ENCODE data around the gene NEDD4.
A peak's percentile ranks its signal among the peaks of the same experiment; 100 is the strongest.
"Not testable (repeated sequence)": the region's sequence is repeated elsewhere in the genome, so short reads cannot be mapped to it uniquely, and the experiment has no call there.

Gene NEDD4

DNA sequence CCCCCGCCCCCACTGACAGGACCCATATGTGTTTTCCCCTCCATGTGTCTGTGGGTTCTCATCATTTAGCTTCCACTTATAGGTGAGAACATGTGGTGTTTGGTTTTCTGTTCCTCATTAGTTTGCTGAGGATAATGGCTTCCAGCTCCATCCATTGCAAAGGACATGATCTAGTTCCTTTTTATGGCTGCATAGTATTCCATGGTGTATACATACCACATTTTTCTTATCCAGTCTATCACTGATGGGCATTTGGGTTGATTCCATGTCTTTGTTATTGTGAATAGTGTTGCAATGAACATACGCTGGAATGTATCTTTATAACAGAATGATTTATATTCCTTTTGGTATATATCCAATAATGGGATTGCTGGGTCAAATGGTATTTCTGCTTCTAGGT lies 171.7 kb downstream of the NEDD4 start:
- FAIRE-seq = not testable (repeated sequence)

DNA sequence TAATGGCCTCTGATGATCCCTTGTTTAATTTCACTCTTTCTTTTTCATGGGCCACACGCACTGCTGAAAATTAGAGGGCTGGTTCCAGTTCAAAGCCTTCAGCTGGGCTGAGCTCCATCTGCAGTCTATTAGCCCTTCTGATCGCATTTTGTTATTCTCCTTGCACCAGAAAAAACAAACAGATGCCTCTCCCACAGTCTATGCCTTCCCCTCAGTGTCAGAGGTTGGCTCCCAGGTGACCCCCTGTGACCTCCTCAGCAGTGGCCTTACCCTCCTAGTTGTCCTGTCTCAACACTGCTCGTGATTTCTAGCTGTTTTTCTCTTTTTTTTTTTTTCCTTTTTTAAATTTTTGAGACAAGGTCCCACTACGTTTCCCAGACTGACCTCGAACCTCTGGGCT lies 173.4 kb downstream of the NEDD4 start:
- FAIRE-seq = no peak

DNA sequence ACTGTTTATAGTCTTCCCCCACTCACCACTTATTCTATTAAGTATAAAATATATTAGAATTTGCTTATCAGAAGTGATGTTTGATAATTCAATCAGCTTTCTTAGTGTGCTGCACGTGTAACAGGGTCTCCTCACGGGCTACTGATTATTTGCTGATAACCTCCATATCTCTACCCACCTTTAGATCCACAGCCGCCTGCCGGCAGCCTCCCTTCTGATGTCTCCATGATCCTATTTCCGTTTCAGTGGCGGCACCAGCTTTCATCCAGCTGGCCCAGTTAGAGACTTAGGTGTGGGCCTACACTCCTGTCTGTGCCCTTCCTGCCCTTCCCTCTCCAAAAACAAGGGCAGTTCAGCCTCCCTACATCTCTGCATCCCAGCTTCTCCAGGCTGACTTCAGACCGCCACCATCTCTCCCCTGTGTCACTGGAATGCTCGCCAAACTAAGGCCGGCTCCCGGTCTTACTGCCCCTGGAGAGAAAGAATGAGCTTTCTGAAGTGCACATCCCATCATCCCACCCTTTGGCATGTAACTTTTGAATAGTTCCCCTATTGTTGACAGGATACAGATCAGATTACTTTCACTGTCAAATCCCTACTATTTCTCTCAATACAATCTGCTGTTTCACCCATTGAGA lies 173.9 kb downstream of the NEDD4 start:
- FAIRE-seq = no peak

DNA sequence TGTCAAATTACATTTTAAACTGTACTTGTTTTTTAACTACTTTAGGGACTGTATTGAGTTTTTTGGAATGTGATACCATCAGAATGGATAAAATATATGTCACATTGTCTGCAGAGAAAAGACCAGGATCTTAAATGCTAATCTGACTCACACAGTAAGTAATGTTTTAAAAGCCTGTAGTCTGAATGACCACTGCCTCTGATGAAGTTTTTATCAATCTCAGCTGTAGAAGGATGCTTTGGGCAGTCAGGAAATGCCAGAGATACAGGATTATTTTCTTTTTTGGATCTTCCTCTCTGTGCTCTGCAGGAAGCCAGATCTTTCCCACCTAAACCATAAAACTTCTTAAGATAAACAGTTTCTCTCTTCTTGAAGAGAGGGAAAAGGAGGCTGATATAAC lies 177.4 kb downstream of the NEDD4 start:
- no peak for FAIRE-seq

DNA sequence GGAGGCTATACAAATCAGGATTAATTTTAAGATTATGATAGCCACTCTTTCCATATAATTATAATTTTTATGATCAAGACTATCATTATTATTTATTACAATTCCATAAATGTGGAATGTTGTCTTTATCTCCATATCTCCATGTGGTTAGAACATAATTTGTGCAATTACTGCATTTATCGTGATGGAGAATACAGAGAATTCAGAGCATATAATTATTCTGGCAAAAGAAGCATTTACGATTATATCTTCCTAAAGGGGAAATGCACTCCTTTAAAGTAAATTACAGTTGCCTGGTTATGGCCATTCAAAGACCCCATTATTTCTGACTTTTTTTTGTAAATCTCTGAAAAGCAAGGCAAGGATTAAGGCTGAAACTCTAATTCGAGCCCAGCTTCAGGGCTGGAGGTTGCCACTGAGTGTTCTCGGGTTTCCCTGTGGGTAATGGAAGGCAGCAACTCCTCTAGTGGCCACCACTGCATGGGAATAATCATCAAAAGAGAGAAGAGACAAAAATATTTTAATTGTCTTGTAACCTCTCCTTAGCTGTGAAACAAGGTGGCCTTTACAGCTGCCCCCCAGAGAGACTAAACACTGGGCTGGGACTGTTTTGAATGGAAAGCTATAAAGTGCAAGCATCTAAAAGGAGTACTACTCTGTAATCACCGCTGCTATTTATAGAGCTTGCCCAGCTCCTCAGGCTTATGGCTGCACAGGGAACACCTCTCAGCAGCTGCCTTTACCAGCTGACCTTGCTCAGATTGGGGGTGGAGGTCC lies 190.6 kb downstream of the NEDD4 start:
- no peak for FAIRE-seq

DNA sequence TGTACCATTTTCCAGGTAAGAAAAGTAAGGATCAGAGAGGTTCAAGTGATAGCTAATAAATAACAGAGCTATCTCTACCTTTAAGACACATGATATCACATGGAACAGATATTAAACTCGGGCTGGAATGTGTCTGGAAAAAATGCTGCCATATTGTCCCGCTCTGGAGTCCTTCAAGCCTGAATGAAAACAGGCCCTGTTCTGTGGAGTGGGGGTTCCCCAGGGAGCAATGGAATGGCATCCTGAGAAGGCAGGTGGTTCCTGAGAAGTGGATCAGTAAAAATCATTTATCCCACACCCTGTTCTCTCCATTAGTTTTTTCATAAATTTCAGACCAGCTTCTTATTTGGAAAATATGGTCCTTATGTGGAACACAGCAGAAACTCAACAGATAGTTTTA lies 193.2 kb downstream of the NEDD4 start:
- no peak for FAIRE-seq

DNA sequence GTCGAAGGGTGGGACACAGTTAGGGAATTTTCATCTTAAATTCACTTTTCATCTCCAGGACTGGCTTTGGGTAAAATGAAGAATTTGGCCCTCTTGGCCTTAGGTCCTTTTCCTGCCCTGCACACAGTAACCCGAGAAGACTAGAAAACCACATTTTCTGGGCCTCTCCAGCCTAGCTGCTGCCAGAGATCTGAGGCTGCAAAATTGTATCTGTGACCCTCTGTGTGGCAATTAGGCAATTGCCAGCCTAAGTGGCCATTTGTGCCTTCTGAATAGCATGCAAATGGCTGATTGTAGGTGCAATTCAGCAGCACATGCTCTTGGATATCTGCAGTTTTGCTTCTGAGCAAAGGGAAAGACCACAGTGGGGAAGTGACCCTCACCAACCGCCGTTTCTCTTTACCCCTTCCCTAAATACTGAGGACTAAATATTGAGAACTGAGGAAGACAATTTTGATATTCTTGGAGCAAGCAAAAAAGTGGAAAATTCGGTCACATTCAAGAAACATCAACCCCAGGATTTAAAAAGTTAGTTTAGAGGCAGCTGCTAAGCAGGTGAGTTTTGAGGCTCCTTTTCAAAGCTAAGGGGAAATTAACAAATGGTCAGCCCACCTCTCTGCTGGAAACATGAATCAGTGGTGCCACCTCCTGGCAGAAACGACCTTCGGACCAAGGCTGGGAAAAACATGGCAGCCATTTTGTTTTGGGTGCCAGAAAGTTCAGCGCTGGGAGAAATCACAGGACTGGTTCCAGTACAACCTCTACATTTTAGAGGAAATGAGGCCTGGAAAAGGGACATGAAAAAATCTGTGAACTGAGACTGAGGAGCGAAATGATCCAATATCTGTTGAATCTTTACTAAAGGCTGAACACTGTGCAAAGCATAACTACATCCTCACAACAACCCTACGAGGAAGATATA lies 193.9 kb downstream of the NEDD4 start:
- FAIRE-seq = peak; percentile 15

DNA sequence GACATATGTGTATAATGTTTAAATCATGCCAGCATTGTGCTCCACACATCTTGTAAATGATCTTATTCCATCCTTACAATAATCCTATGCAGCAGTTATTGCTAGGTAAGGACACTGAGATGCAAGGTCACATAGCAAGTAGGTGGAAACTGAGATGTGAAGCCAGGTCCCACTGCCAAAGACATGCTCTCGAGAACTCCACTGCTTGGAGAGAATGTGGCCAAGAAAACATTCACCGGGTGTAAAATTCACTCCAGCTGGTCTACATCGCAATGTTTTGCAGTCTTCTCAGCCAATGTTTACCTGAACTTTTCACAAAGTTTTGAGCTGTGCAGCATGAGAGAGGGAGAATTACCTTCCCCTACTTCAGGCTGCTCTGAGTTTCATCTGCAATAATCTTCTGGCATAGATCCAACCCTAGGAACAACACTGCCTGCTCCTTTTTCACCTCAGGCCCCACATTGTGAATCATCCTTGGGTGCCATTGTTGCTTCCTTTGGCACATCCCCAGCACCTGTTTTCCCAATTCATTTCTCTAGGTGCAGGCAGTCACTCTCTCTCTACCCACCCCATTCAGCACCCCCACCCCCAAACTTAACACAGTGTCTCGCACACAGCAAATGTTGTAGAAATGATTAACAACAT lies 197.0 kb downstream of the NEDD4 start:
- no peak for FAIRE-seq

DNA sequence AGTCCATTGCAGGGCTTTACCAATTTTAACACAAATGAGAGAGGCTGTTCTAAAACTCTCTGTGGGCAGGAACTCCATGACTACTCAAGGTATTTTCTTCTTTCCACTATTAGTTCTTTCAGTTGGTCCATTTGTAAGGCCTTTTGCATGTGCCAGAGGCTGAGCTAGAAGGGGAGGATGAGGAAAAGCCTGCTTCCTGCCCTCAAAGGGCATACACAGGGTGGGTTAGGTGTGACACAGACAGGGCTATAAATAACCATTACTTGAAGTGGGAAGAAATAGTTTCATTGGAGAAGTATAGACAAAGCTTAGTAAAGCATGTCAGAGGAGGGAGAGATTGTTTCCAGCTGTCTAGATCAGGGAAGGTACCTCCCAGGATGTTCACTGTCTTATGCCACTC lies 198.4 kb downstream of the NEDD4 start:
- FAIRE-seq = no peak

DNA sequence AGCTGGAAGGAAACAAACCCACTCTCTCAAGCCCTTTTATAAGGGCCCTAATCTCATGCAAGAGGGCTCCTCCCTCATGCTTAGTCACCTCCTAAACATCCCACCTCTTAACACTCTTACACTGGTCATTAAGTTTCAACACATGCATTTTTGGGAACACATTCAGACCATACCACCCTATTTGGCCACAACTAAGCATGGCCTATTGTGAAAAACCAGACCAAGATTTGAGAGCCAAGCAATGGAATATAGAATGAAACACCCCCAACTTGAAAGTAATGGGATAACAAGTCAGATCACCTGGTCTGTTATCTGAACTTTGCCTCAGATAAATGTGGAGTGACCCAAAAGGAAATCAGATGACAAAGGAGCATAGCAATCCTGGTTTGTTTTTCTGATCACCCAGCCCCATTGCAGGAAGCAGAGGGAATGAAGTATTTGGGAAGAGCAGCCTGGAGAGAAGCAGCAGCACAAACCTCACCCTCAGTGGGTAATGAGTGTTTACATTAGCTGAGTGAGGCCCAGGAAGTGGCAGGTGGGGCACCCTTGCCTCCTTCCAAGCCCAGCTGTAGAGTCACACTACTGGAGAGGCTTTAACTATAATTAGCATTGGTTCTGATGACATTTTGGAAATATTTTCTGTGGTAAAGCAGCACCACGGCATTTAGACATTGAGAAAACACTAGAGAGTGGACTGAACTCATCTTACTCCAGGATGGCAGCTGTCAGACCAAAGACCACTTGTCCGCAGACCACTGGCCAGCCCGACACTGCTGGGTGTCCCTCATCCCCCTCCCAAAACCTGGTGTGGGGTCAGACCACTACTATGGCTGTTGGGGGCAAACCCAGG lies 201.6 kb downstream of the NEDD4 start:
- no peak for FAIRE-seq

DNA sequence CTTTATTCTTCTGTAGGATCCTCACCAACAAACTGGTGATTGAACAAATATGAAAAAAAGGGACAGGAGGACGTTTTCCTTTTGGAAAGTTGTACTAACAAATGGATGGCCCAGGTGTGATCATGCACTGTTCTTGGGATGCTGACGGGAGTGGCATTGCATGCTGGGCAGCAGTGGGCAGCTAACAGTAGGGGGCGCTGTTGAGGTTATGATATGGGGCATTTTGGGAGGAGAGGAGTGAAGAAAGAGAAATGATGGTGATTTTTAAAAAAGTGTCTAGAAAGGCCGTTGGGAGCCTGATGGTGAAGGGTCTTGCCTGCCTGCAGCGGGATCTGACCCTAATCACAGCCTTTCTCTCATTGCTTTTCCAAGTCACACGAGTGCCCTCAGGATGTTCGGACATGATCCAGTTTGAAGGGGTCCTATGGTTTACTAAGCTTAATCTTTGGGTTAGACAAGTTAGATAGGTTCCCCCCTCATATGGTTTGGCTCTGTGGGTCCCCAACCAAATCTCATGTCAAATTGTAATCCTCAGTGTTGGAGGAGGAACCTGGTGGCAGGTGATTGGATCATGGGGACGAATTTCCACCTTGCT lies 204.2 kb downstream of the NEDD4 start:
- no peak for FAIRE-seq

DNA sequence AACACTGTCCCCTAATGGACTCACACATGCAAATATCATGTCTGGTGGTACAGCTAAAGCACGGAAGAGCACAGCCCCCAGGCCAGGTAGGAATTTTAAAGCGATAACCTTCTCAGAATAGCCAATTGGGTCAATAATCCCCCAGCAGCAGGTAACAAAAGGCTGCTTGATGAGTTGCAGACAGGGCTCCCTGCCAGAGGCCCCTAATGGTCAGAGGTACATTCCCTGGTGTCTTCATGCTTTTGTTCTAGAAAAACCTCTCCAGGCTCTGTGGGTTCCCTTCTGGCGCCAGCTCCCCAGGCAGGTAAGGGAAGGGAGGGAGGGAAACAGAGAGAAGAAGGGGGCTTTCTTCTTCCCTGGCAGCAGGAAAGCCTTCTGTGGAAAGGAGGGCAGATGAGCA lies 207.1 kb downstream of the NEDD4 start:
- no peak for FAIRE-seq

DNA sequence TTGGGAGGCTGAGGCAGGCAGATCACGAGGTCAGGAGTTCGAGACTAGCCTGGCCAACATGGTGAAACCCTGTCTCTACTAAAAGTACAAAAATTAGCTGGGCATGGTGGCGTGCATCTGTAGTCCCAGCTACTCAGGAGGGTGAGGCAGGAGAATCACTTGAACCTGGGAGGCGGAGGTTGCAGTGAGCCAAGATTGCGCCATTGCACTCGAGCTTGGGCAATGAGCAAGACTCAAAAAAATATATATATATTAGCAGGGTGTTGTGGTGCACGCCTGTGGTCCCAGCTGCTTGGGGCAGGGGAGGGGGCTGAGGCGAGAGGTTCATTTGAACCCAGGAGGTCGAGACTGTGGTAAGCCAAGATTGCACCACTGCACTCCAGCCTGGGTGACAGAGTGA lies 207.8 kb downstream of the NEDD4 start:
- FAIRE-seq = not testable (repeated sequence)

DNA sequence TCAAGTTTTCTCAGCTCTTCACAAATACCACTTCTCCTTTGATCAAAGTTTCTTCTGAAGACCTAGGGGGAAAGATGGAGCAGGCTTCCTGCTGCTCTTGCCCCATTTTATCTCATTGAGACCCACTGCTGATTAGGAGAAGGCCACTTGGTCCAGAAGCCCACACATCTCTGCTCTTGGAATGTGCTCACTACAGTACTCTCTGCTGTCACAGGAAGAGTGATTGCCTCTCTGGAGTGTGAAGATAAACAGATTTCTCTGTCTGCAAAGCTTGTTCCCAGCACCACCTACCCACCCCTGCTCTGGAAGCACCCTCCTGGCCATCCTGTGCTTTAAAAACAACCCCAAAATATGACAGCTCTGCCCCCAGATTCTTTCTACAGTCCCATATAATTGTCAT lies 209.1 kb downstream of the NEDD4 start:
- FAIRE-seq = no peak

DNA sequence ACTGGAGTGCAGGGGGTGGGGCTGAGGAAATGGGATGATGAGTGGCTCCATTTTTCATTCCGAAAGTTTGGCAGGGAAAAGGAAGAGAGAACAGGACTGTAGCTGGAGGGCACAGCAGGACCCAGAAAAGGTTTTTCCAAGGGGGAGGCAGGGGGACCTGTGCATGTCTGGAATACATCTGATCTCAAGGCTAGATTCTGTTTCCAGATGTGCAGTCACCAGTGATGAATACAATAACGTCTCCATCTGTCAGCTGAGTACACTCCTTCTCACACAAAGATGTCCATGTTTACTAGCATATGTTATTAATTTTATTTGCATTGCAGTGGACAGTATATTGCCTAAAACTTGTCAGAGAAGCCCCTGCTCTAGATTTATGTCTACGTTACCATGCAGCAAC lies 210.5 kb downstream of the NEDD4 start:
- no peak for FAIRE-seq

DNA sequence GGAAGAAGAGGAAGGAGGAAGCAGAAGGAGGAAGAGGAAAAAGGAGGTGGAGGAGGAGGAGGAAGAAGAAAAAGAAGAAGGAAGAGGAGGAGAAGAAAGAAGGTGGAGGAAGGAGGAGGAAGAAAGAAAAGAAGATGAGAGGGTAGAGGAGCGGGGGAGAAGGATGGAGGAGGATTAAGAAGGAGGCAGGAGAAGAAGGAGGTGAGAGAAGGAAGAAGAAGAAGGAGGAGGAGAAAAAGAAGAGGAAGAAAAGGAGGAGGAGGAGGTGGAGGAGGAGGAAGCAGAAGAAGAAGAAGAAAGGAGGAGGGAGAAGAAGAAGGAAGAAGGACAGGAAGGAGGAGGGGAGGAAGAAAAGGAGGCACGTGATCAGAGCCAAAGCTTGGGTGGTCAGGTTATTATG lies 213.1 kb downstream of the NEDD4 start:
- FAIRE-seq = no peak

DNA sequence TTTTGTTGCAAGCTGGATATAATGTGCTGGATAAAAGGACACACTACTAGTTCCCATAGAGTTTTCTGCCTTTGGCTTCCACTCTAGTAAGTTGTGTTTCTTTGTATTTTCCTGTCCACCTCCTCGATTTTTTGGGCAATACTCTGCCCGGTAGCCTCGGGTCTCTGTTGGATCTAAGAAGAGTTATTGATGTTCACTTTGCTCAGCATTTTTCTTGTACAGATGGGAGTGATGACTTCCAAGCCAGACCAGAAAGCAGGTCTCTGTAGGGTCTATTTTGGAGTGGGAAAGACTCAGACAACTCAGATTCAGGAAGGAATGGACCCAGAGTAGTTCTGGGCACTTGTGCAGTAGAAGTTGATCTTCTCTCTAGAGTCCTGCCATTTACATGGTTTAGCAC lies 214.5 kb downstream of the NEDD4 start:
- no peak for FAIRE-seq

Data from TTC549 (cell line).